SH-SY5Y (cell line): ENCODE data around the gene RIOX2.

Experiments
- GATA2 ChIP-seq: IDR thresholded peaks from 2 replicates; pipeline ENCODE4 v1.6.1; 2011; ENCODE audit warnings: mild to moderate bottlenecking, low read depth, low read length
- GATA3 ChIP-seq: IDR thresholded peaks from 2 replicates; pipeline ENCODE4 v1.6.1; 2011; ENCODE audit warnings: low read depth, mild to moderate bottlenecking, low read length, moderate library complexity

- TF ChIP-seq GATA3 = no peak
- TF ChIP-seq GATA2 = no peak
Observed at GRCh38 chr3:97892852-97893251, 79.4 kb downstream of the RIOX2 start.
